RWPE1 (cell line): Measurements from ENCODE around the gene CEP72.

Source experiments
- CTCF ChIA-PET: fragments of 350-600 bp; sonication (Branson Sonifier 250); formaldehyde crosslinking; extraction: SDS; loops from one replicate; lab custom pipeline; 2021; lab: Yijun Ruan, JAX
- POLR2A ChIA-PET: fragments of 400-600 bp; formaldehyde crosslinking; extraction: SDS; loops from one replicate; lab custom pipeline; 2020; ENCODE audit warnings: antibody characterized with exemption; ENCODE audit not compliant: low non-redundant PET; lab: Yijun Ruan, JAX
- DNase-seq: peaks from one replicate; pipeline ENCODE4 v3.0.0; 2012; ENCODE audit warnings: low spot score
- H3K27ac ChIP-seq: fragments of 450-650 bp; 2 replicates; pipeline ENCODE4 v1.5.1; 2017
- TF ChIP-seq, protein P1 (sequence below): fragments of 450-650 bp; conservative IDR thresholded peaks from 2 replicates; pipeline ENCODE4 v1.5.1; 2017; ENCODE audit warnings: low read depth, mild to moderate bottlenecking

The CEP72 gene

DNA sequence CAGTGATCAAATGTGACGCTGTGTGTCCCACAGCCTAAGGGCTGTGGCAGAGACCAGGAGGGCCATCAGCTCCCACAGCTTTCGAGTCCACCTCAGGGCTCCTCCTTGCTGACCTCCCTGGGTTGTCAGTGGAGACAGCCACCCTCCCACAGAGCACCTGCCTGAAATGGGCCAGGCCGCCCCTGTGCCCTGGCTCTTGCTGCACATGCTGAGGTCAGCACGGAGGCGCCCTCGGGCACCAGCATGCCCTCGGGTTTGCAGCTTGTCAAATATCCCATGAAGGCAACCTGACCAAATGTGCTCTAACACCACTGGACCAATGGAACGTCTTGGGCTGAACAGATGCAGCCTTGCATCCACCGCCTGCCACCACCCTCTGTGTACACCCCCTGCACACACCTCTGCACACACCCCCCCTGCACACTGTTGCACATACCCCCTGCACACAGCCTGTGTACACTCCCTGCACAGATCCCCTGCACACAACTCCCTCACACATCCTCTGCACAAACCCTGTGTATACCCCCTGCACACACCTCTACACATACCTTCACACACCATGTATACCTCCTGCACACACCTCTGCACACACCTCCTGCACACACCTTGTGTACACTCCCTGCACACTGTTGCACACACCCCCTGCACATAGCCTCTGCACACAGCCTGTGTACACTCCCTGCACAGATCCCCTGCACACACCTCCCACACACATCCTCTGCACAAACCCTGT is 2.0 kb upstream of the CEP72 start:
- CTCF ChIA-PET: interaction anchor here (0.6 kb wide), 1 partner anchor 598 kb away, joined by 5 read pairs; no protein-coding TSS in a partner anchor
- POLR2A ChIA-PET: no interaction called here

DNA sequence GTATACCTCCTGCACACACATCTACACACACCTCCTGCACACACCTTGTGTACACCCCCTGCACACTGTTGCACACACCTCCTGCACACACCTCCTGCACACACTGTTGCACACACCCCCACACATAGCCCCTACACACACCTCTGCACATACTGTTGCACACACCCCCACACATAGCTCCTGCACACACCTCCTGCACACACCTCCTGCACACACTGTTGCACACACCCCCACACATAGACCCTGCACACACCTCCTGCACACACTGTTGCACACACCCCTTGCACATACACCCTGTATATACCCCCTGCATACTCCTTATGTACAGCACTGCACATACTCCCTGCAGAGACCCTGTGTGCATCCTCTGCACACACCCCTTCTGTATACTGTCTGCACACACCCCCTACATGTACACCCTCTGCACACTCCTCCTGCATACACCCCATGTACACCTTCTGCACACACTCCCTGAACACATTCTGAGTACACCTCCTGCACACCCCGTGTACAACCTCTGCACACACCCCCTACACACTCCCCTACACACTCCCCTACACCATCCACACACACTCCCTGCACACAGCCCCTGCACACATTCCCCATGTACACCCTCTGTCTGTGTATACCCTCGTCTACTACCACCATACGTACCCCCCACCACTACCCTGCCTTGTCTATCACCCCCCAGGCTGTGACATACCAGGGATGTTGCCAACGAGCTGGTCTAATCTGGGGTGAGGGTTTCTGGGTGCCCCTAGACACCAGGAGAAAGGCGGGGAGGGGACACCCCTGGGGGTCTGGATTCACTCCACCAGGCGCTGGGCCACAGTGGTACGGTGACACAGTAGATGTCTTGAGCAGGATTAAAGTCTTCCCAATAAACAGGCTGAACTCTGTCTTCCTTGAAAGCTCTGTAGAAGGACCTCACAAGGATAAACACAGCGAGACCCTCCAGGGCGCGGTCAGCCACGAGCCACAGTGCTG is 1.1 kb upstream of the CEP72 start:
- TF ChIP-seq, protein P1, sequence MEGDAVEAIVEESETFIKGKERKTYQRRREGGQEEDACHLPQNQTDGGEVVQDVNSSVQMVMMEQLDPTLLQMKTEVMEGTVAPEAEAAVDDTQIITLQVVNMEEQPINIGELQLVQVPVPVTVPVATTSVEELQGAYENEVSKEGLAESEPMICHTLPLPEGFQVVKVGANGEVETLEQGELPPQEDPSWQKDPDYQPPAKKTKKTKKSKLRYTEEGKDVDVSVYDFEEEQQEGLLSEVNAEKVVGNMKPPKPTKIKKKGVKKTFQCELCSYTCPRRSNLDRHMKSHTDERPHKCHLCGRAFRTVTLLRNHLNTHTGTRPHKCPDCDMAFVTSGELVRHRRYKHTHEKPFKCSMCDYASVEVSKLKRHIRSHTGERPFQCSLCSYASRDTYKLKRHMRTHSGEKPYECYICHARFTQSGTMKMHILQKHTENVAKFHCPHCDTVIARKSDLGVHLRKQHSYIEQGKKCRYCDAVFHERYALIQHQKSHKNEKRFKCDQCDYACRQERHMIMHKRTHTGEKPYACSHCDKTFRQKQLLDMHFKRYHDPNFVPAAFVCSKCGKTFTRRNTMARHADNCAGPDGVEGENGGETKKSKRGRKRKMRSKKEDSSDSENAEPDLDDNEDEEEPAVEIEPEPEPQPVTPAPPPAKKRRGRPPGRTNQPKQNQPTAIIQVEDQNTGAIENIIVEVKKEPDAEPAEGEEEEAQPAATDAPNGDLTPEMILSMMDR: no peak
- no peak for DNase-seq
- ChIA-PET POLR2A (no interaction called here), CTCF (no interaction called here)
- H3K27ac ChIP-seq: peak overlapping the region; percentile 78; the same call in 1 of the 2 replicates

More for the DNA sequence above, 2.0 kb upstream of the CEP72 start:
- no peak overlapping the region for H3K27ac ChIP-seq
- no peak for DNase-seq
- TF ChIP-seq, protein P1: no peak

DNA sequence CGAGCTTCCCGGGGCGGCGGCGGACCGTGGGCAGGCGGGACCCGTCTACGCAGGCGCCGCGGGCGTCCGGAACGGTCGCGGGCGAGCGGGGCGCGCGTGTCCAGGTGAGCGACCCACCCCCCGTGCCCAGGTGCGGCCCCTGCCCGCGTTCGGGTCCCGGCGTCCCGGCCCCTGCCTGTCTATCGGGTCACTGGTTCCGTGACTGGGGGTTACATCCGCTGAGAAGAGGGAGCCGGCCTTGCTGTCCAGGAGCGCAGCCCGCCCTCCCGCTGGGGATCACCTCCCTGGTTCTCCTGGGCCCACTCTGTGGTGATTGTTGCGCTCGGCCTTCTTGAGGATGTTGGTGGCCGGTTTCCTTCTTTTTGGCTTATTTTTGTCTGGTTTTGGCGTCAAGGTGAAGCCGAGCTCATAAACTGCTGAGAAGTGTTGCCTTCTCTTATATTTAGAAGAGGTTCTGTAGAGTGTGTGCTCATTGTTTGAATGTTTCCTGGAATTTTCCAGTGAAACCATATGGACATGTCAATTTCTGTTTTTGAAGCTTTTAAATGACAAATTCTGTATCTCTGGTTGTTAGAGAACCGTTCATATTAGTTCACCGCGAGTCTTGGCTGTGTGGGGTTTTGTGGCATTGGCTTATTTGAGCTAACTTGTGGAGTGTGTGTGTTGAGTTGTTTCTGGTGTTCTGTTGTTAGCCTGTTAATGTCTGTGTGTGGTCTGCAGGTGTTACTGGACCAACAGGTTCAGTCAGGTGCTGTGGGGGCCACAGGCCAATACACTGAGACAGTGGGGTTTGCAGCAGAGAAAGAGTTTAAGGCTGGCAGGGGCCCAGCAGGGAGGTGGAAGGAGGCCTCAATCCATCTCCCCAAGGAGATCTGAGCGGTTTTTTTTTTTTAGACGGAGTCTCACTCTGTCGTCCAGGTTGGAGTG is 621 bp downstream of the CEP72 start:
- peak; percentile 59 for DNase-seq
- TF ChIP-seq, protein P1: no peak
- CTCF ChIA-PET: interaction anchor here (1.1 kb wide), 1 partner anchor 166 kb away, joined by 5 read pairs; no protein-coding TSS in a partner anchor
- peak overlapping the region; percentile 78 for H3K27ac ChIP-seq
- POLR2A ChIA-PET: no interaction called here

DNA sequence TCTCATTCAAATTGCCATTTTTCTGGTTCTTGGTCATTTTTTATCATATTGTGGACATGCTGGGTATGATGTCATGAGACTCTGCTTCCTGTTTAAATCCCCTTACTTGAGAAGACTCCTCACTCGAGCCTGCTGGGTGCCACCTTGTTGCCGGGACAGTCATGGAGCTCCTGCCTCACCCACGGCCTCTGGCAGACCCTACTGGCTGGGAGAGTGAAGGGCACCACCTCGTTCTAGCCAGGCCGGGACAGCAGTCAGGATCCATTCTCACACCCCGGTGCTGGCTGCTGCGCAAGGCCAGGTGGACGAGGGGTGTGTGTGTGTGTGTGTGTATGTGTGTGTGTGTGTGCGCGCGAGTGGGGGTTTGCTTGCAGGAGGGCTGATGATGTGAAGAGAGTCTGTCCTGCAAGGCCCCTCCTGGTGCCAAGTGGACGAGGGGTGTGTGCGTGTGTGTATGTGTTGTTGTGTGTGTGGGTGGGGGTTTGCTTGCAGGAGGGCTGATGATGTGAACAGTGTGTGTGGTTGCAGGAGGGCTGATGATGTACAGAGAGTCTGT is 4.4 kb downstream of the CEP72 start:
- TF ChIP-seq, protein P1: no peak
- CTCF ChIA-PET: no interaction called here
- DNase-seq: no peak
- H3K27ac ChIP-seq: no peak overlapping the region
- POLR2A ChIA-PET: no interaction called here

DNA sequence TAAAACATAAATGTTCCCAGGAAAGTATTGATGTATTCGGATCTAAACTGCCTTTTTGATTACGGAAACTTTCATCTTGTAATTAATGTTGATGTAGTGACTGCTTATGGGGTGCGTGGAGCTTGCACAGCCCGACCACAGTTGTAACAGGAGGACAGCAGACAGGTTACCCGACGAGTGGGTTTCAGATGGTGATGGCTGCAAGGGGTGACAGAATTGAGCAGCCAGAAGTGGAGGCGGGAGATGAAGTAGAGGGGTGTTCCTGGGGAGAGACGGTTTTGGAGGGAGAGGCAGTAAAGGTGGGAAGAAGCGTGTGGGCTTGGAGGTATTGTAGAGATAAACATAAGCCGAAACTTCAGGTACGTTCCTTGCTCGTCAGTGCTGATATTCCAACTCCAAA is 5.8 kb downstream of the CEP72 start:
- ChIA-PET POLR2A (no interaction called here), CTCF (no interaction called here)
- TF ChIP-seq, protein P1: no peak
- no peak overlapping the region for H3K27ac ChIP-seq
- no peak for DNase-seq
